Lower lobe of right lung (tissue), 2 donors: ENCODE results near the gene KRTAP12-2. TPM values are rescaled to one million over a fixed set of nuclear protein-coding genes. Genes with fewer than 3 reads are reported as not detected.

Source experiments
- ATAC-seq, 2 donors: fragments of 200-7000 bp; cut with Tn5 transposase; one replicate each; pipeline ENCODE4 v1.9.1; 2020 to 2022; ENCODE audit warnings: mild to moderate bottlenecking in 2 of 2, moderate library complexity in 2 of 2
- DNase-seq: peaks from one replicate; pipeline ENCODE4 v3.0.0-alpha.2; 2020
- H3K27ac ChIP-seq: fragments of 200-600 bp; one replicate; pipeline ENCODE4 v1.8.0; 2022
- H3K27me3 ChIP-seq: fragments of 200-600 bp; one replicate; pipeline ENCODE4 v1.8.0; 2022; ENCODE audit warnings: low read depth
- H3K36me3 ChIP-seq: fragments of 200-600 bp; one replicate; pipeline ENCODE4 v1.8.0; 2022; ENCODE audit warnings: mild to moderate bottlenecking
- H3K4me1 ChIP-seq: fragments of 200-600 bp; one replicate; pipeline ENCODE4 v1.8.0; 2022
- H3K4me3 ChIP-seq: fragments of 200-600 bp; one replicate; pipeline ENCODE4 v1.8.0; 2022; ENCODE audit warnings: mild to moderate bottlenecking
- H3K9me3 ChIP-seq: fragments of 200-600 bp; one replicate; pipeline ENCODE4 v1.8.0; 2022
- intact Hi-C: fragments of 100-400 bp; cut with DNase I; formaldehyde crosslinking; loops from one replicate; pipeline ENCODE4 v1.11.0; 2022
- total RNA-seq: library from RNA; stranded (reverse); fragmentation: NEBNext Ultra II Directional; extraction: Animal tissue kit (Norgen Biotek cat#: 25700); gene quantifications from one replicate; pipeline ENCODE4 v1.2.1, GENCODE V29; 2021
- TF ChIP-seq, protein P1 (sequence below): fragments of 200-600 bp; IDR thresholded peaks from one replicate; pipeline ENCODE4 v1.8.0; 2022; ENCODE audit warnings: antibody characterized with exemption, mild to moderate bottlenecking
- donor health status: DM: no; HTN: yes; CAD: no; lungs with severe emphysema.

Gene KRTAP12-2
- total RNA-seq, 1 donor from 2014 or later: not detected

DNA sequence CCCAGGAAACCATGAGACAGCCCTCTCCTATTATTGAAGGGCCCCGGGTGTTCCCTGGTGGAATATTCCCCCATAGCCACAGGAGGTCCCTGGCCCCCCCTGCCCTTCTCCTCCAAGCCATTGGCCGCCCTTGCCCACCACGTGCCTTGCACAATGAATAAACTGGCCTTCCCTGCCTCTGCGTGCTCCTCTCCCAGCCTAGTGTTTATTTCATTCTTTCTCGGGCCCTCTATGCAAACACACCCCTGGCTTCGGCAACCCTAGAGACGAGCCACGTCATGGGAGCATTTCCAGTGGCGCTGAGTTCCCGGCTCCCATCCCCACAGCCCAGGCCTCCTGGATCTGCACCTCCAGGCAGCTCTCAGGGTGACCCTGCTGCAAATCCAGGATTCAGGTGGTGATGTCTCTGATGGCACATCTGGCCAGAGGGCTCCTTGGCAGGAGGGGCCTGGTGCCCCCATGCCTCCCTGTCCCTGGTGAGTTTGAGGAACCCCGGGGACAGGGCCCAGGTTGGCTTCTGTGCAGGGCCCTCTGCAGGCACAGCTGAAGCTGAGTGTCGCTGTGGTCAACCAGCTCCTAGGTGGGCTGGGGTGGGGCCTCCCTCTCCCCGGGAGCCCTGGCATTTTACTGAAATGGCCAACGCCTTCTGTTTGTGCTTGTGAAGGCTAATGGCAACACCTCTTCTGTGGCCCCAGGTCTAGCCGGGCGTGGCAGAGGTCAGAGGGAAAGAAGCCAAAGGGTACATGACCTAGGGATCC lies 36.4 kb upstream of the KRTAP12-2 start:
- ATAC-seq: no peak
- no peak for DNase-seq
- intact Hi-C loops: no loop called here
- Histone ChIP-seq H3K9me3 (no peaks in the 10 kb centered on the region), H3K27ac (no peak overlapping the region), H3K36me3 (no peaks in the 10 kb centered on the region), H3K27me3 (peaks cover 82% of the 10 kb centered on the region), H3K4me3 (no peak overlapping the region), H3K4me1 (no peaks in the 10 kb centered on the region)
- TF ChIP-seq, protein P1, sequence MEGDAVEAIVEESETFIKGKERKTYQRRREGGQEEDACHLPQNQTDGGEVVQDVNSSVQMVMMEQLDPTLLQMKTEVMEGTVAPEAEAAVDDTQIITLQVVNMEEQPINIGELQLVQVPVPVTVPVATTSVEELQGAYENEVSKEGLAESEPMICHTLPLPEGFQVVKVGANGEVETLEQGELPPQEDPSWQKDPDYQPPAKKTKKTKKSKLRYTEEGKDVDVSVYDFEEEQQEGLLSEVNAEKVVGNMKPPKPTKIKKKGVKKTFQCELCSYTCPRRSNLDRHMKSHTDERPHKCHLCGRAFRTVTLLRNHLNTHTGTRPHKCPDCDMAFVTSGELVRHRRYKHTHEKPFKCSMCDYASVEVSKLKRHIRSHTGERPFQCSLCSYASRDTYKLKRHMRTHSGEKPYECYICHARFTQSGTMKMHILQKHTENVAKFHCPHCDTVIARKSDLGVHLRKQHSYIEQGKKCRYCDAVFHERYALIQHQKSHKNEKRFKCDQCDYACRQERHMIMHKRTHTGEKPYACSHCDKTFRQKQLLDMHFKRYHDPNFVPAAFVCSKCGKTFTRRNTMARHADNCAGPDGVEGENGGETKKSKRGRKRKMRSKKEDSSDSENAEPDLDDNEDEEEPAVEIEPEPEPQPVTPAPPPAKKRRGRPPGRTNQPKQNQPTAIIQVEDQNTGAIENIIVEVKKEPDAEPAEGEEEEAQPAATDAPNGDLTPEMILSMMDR: no peak

DNA sequence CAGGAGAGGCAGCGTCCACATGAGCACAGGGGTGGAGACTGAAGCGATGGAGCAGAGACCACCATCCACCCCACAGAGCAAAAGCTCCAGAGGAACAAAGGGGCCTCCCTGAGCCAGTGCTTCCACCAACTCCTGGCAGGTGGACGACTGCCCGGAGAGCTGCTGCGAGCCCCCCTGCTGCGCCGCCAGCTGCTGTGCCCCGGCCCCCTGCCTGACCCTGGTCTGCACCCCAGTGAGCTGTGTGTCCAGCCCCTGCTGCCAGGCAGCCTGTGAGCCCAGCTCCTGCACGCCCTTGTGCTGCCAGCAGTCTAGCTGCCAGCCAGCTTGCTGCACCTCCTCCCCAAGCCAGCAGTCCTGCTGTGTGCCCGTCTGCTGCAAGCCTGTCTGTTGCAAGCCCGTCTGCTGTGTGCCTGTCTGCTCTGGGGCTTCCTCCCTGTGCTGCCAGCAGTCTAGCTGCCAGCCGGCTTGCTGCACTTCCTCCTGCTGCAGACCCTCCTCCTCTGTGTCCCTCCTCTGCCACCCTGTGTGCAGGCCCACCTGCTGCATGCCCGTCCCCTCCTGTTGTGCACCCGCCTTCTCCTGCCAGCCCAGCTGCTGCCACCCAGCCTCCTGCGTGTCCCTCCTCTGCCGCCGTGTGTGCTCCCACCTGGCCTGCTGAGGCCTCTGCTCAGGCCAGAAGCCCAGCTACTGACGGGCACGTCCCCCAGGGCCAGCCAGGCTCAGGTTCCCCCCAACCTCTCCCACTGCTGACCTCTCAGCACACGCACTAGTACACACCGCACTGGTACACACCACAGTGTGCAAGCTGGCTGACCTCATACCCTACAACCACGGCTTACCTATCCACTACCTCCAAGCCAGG lies 35.6 kb upstream of the KRTAP12-2 start:
- TF ChIP-seq, protein P1: no peak
- Histone ChIP-seq H3K4me1 (no peaks in the 10 kb centered on the region), H3K36me3 (no peaks in the 10 kb centered on the region), H3K9me3 (no peaks in the 10 kb centered on the region), H3K4me3 (no peak overlapping the region), H3K27me3 (peaks cover 82% of the 10 kb centered on the region), H3K27ac (no peak overlapping the region)
- no peak for DNase-seq
- ATAC-seq: no peak
- intact Hi-C loops: no loop called here

DNA sequence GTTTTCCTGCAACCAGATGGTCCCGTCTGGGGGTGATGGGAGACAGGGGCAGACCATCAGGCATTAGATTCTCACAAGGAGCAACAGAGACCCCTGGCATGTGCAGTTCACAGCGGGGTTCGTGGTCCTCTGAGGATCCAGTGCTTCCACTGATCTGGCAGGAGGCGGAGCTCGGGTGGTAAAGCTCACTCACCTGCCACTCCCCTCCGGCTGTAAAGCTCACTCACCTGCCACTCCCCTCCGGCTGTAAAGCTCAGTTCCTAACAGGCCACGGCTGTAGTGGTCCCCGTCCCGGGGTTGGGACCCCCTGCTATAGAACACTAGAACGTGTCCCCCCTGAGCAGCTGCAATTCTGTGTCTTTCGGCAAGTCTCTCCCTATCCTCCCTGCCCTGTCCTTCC lies 34.8 kb upstream of the KRTAP12-2 start:
- no peak for DNase-seq
- Histone ChIP-seq H3K9me3 (no peaks in the 10 kb centered on the region), H3K27ac (no peak overlapping the region), H3K36me3 (no peaks in the 10 kb centered on the region), H3K4me1 (no peaks in the 10 kb centered on the region), H3K4me3 (no peak overlapping the region), H3K27me3 (peaks cover 74% of the 10 kb centered on the region)
- TF ChIP-seq, protein P1: no peak
- intact Hi-C loops: no loop called here
- ATAC-seq: no peak

GRCh38 chr21:44701023-44701400 lies 34.3 kb upstream of the KRTAP12-2 start:
- no peaks in the 10 kb centered on the region for H3K4me1 ChIP-seq
- peaks cover 69% of the 10 kb centered on the region for H3K27me3 ChIP-seq
- intact Hi-C loops: no loop called here
- H3K4me3 ChIP-seq: no peak overlapping the region
- no peak for DNase-seq
- H3K36me3 ChIP-seq: no peaks in the 10 kb centered on the region
- no peaks in the 10 kb centered on the region for H3K9me3 ChIP-seq
- ATAC-seq: no peak
- TF ChIP-seq, protein P1: no peak
- no peak overlapping the region for H3K27ac ChIP-seq

DNA sequence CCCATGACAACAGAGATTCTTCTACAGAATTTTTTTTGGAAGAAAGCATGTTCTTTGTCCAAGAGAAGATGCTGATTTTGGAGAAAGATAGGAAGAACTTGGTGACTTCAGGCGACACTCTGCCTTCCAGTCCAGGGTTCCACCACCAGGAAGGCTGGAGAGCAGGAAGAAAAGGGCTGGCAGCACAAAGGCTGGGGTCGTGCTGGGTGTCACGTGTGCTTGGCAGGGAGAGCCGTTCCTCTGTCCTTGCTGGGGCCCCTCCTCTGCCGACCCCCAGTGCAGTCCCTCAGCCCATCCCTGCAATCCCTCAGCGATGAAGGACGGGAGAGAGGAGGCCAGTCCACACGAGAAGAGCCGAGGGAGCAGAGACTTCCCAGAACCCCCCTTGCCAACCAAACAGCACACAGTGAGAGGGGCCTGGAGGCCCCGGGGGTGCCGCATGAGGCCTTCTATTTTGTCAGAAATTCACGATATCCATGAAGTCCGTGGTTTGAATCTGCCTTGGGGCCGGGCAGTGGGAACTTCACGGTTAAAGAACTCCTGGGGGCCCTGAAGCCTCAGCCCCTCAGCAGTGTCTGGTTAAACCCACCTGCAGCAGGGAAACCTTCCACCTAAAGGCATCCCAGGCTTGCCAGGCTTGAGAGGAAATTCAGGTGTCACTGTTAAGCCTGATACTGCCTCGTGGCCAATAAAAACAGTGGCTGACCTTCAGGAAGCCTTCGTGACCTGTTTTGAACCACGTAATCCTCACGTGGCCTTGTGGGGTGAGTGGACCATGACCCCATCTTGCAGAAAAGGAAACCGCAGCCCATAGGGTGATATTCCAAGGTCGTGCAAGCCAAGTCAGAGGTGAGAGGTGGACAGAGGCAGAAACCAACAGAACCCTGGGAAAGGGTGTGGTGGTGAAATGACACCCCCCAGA lies 33.6 kb upstream of the KRTAP12-2 start:
- intact Hi-C loops: no loop called here
- H3K4me1 ChIP-seq: no peaks in the 10 kb centered on the region
- no peak for ATAC-seq
- TF ChIP-seq, protein P1: no peak
- no peak overlapping the region for H3K4me3 ChIP-seq
- no peak for DNase-seq
- no peaks in the 10 kb centered on the region for H3K36me3 ChIP-seq
- H3K9me3 ChIP-seq: no peaks in the 10 kb centered on the region
- peaks cover 66% of the 10 kb centered on the region for H3K27me3 ChIP-seq
- no peak overlapping the region for H3K27ac ChIP-seq
